Fibroblast of skin of left quadriceps (primary cell): ENCODE results near the gene CPTP.

Source experiments
- DNase-seq, 2 experiments: peaks; one replicate each; pipeline ENCODE4 v3.0.0-alpha.2; 2013; ENCODE audit warnings: low read depth in 2 of 2

CPTP gene

GRCh38 chr1:1348420-1349255 is 24.0 kb downstream of the CPTP start:
- DNase-seq: no peak

- peak; percentile 29 to 34 for DNase-seq
Observed at GRCh38 chr1:1349256-1350012, 24.8 kb downstream of the CPTP start, which contains the start of gene DVL1. Gene DVL1, minus strand, starts transcription at chr1:1349418. Its CDS starts 353 bp downstream, at chr1:1349065.

- DNase-seq: no peak
Observed at GRCh38 chr1:1351511-1352427, 27.2 kb downstream of the CPTP start.

- DNase-seq: no peak
Observed at GRCh38 chr1:1352786-1353388, 28.3 kb downstream of the CPTP start.

GRCh38 chr1:1353389-1354151 is 29.0 kb downstream of the CPTP start:
- DNase-seq: no peak

- no peak for DNase-seq
Observed at GRCh38 chr1:1354271-1355247, 30.0 kb downstream of the CPTP start.

- DNase-seq: no peak
Observed at GRCh38 chr1:1355416-1355815, 30.8 kb downstream of the CPTP start.

- no peak for DNase-seq
Observed at GRCh38 chr1:1356166-1356795, 31.7 kb downstream of the CPTP start.

GRCh38 chr1:1356796-1357401 is 32.3 kb downstream of the CPTP start:
- no peak for DNase-seq

- no peak for DNase-seq
Observed at GRCh38 chr1:1357871-1358432, 33.4 kb downstream of the CPTP start.

GRCh38 chr1:1358433-1359271 is 34.0 kb downstream of the CPTP start, which contains the start of gene MXRA8:
Gene MXRA8, minus strand, starts transcription at chr1:1358555. Its CDS starts 51 bp downstream, at chr1:1358504.
- peak; percentile 65 to 75 for DNase-seq

GRCh38 chr1:1359308-1359663 is 34.7 kb downstream of the CPTP start:
- DNase-seq: peak; percentile 42 to 47

- peak in 1 of 2 experiments; percentile 39 for DNase-seq
Observed at GRCh38 chr1:1359664-1360468, 35.3 kb downstream of the CPTP start.

GRCh38 chr1:1360506-1361169 is 36.0 kb downstream of the CPTP start:
- peak; percentile 76 to 77 for DNase-seq

GRCh38 chr1:1361233-1361981 is 36.8 kb downstream of the CPTP start:
- DNase-seq: no peak
